Calu3 (cell line): ENCODE results near the gene GPER1. TPM values are rescaled to one million over a fixed set of nuclear protein-coding genes. Genes with fewer than 3 reads are reported as not detected.

Source experiments
- BruUV-seq: library from RNA; stranded (reverse); fragments of 400-500 nt; replicated peaks from 2 replicates; lab custom pipeline; 2021; lab: Mats Ljungman, UMichigan
- CTCF ChIA-PET: fragments of 300-600 bp; sonication (Branson Sonifier 250); formaldehyde crosslinking; loops from one replicate; lab custom pipeline; 2022; ENCODE audit warnings: antibody characterized with exemption; lab: Charles Lee
- DNase-seq: peaks from one replicate; pipeline ENCODE4 v3.0.0; 2022
- H3K27ac Mint-ChIP-seq: one replicate; pipeline ENCODE4 v1.8.0; 2022; ENCODE audit warnings: mixed read lengths; ENCODE audit not compliant: unreplicated experiment
- H3K27me3 Mint-ChIP-seq: one replicate; pipeline ENCODE4 v1.8.0; 2022; ENCODE audit warnings: mixed read lengths; ENCODE audit not compliant: unreplicated experiment
- H3K36me3 Mint-ChIP-seq: one replicate; pipeline ENCODE4 v1.8.0; 2022; ENCODE audit warnings: mild to moderate bottlenecking, moderate library complexity, mixed read lengths; ENCODE audit not compliant: insufficient read depth, unreplicated experiment
- H3K4me1 Mint-ChIP-seq: one replicate; pipeline ENCODE4 v1.8.0; 2022; ENCODE audit warnings: mild to moderate bottlenecking, low read depth, mixed read lengths; ENCODE audit not compliant: unreplicated experiment
- H3K4me3 Mint-ChIP-seq: one replicate; pipeline ENCODE4 v1.8.0; 2022; ENCODE audit warnings: mild to moderate bottlenecking, low read depth, moderate library complexity, mixed read lengths; ENCODE audit not compliant: unreplicated experiment
- H3K9me3 Mint-ChIP-seq: one replicate; pipeline ENCODE4 v1.8.0; 2022; ENCODE audit warnings: low read depth, mixed read lengths; ENCODE audit not compliant: unreplicated experiment
- intact Hi-C: fragments of 100-400 bp; cut with micrococcal nuclease; formaldehyde crosslinking; loops from one replicate; pipeline ENCODE4 v1.10.0; 2022; ENCODE audit not compliant: unreplicated experiment
- total RNA-seq: library from RNA; stranded (reverse); gene quantifications from 2 replicates; pipeline ENCODE4 v1.2.3, GENCODE V29; 2022
- TF ChIP-seq, protein P1 (sequence below): fragments of 200-600 bp; IDR thresholded peaks from one replicate; pipeline ENCODE4 v1.8.0; 2022; ENCODE audit warnings: antibody characterized with exemption; ENCODE audit not compliant: unreplicated experiment

GPER1 gene
- total RNA-seq, 1 experiment from 2014 or later = 0.26 TPM

DNA sequence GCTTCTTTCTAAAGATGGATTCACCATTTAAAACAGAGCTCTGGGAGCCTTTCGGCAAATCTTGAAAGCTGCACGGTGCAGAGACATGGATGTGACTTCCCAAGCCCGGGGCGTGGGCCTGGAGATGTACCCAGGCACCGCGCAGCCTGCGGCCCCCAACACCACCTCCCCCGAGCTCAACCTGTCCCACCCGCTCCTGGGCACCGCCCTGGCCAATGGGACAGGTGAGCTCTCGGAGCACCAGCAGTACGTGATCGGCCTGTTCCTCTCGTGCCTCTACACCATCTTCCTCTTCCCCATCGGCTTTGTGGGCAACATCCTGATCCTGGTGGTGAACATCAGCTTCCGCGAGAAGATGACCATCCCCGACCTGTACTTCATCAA, 3.7 kb downstream of the GPER1 start:
- TF ChIP-seq, protein P1, sequence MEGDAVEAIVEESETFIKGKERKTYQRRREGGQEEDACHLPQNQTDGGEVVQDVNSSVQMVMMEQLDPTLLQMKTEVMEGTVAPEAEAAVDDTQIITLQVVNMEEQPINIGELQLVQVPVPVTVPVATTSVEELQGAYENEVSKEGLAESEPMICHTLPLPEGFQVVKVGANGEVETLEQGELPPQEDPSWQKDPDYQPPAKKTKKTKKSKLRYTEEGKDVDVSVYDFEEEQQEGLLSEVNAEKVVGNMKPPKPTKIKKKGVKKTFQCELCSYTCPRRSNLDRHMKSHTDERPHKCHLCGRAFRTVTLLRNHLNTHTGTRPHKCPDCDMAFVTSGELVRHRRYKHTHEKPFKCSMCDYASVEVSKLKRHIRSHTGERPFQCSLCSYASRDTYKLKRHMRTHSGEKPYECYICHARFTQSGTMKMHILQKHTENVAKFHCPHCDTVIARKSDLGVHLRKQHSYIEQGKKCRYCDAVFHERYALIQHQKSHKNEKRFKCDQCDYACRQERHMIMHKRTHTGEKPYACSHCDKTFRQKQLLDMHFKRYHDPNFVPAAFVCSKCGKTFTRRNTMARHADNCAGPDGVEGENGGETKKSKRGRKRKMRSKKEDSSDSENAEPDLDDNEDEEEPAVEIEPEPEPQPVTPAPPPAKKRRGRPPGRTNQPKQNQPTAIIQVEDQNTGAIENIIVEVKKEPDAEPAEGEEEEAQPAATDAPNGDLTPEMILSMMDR = no peak
- no peaks in the 10 kb centered on the region for H3K27me3 Mint-ChIP-seq
- no peak overlapping the region for H3K27ac Mint-ChIP-seq
- no TSS peak for BruUV-seq
- intact Hi-C loops = loop anchor here (2.0 kb wide), 1 partner anchor 85 kb away; no protein-coding TSS in a partner anchor
- H3K36me3 Mint-ChIP-seq = peaks cover 6% of the 10 kb centered on the region
- no peak for DNase-seq
- H3K4me1 Mint-ChIP-seq = peaks cover 15% of the 10 kb centered on the region
- CTCF ChIA-PET = interaction anchor here (1.4 kb wide), 1 partner anchor 85 kb away, joined by 4 read pairs; no protein-coding TSS in a partner anchor
- no peaks in the 10 kb centered on the region for H3K9me3 Mint-ChIP-seq
- H3K4me3 Mint-ChIP-seq = no peak overlapping the region

- TF ChIP-seq, protein P1 = no peak
- Mint-ChIP-seq H3K4me3 (no peak overlapping the region), H3K27ac (no peak overlapping the region), H3K9me3 (no peaks in the 10 kb centered on the region), H3K27me3 (no peaks in the 10 kb centered on the region), H3K36me3 (peaks cover under 1% of the 10 kb centered on the region), H3K4me1 (peaks cover 10% of the 10 kb centered on the region)
- CTCF ChIA-PET = no interaction called here
- DNase-seq = no peak
- no TSS peak for BruUV-seq
- intact Hi-C loops = no loop called here
Measured at GRCh38 chr7:1092161-1092632, 4.3 kb downstream of the GPER1 start.

DNA sequence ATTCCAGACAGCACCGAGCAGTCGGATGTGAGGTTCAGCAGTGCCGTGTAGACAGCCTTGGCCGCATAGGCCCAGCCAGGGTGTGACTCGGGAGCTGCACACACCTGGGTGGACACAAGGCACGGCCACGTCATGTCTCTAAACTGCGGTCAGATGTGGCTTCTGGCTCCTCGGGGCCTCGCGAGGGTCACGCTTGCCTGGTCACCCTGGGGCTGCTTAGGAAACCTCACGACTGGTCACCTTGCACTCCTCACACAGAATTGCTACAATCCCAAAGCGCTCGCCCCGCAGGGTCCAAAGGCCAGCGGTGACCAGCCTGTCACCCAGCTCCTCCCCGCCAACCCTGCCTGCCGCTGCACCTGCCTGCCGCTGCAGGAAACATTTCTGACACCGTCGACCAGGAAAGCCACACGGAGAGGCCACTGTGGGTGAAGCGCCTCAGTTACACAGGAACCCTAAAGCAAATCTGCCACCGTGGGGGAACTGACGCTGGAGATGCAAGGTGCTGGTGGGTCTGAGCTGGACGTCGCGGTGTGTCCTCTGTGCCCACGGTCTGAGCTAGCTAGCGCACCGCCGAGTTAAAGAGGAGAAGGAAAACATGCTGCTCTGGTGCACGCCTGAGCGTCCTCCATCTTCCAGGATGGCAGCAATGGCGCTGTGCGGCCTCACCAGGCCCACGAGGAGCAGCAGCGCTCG, 5.0 kb downstream of the GPER1 start:
- TF ChIP-seq, protein P1 = no peak
- intact Hi-C loops = no loop called here
- Mint-ChIP-seq H3K27ac (no peak overlapping the region), H3K4me1 (peaks cover 2% of the 10 kb centered on the region), H3K27me3 (no peaks in the 10 kb centered on the region), H3K9me3 (no peaks in the 10 kb centered on the region), H3K4me3 (no peak overlapping the region), H3K36me3 (no peaks in the 10 kb centered on the region)
- CTCF ChIA-PET = no interaction called here
- no TSS peak for BruUV-seq
- no peak for DNase-seq

DNA sequence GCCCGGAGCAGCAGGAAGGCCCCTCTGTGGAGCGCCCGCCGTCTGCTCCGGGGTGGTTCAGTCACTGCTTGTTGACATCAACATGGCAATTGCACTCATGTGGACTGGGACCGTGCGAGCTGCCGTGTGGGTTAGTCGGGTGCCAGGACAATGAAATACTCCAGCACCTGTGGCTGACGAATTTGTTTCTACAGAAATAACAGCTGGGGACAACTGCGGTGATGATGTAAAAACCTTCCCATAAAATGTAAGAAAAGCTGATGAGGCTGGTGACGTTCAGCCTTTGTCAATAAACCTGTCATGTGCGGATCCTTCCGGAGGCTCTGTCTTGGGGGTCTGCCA, 5.6 kb downstream of the GPER1 start:
- DNase-seq = no peak
- peaks cover 3% of the 10 kb centered on the region for H3K9me3 Mint-ChIP-seq
- no TSS peak for BruUV-seq
- H3K36me3 Mint-ChIP-seq = no peaks in the 10 kb centered on the region
- CTCF ChIA-PET = no interaction called here
- no peaks in the 10 kb centered on the region for H3K4me1 Mint-ChIP-seq
- TF ChIP-seq, protein P1 = no peak
- H3K27ac Mint-ChIP-seq = no peak overlapping the region
- H3K4me3 Mint-ChIP-seq = no peak overlapping the region
- intact Hi-C loops = no loop called here
- H3K27me3 Mint-ChIP-seq = no peaks in the 10 kb centered on the region
